Measurements from ENCODE around the gene FGF13.

DNA sequence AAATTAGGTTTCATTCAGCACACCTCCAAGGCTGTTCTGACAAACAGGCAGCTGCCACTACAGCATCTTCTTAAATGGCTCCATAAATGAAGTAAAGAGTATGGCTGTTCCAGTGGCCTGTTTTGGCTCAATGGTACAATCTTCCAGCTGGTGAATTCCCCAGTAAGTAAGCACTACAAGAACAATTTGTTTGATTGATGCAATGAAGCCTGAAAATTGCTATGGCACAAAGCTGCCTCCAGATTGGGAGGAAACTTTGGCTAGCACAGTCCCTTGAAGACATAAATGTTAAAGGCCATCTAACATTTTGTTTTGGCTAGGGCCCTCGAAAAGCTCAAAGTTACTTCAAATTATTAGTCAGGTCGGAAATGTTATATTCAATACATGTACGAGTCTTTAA is 47.5 kb downstream of the FGF13 start:
- TF ChIP-seq, protein P1, sequence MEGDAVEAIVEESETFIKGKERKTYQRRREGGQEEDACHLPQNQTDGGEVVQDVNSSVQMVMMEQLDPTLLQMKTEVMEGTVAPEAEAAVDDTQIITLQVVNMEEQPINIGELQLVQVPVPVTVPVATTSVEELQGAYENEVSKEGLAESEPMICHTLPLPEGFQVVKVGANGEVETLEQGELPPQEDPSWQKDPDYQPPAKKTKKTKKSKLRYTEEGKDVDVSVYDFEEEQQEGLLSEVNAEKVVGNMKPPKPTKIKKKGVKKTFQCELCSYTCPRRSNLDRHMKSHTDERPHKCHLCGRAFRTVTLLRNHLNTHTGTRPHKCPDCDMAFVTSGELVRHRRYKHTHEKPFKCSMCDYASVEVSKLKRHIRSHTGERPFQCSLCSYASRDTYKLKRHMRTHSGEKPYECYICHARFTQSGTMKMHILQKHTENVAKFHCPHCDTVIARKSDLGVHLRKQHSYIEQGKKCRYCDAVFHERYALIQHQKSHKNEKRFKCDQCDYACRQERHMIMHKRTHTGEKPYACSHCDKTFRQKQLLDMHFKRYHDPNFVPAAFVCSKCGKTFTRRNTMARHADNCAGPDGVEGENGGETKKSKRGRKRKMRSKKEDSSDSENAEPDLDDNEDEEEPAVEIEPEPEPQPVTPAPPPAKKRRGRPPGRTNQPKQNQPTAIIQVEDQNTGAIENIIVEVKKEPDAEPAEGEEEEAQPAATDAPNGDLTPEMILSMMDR (IDR thresholded peaks at IDR 0.05), result no peak
- no peak for TF ChIP-seq POLR2A (IDR thresholded peaks at IDR 0.05)

Data from stomach (tissue), 4 donors.